Nephron progenitor cell (in vitro differentiated cells): Measurements from ENCODE around the gene FAM174B.
A peak's percentile ranks its signal among the peaks of the same experiment; 100 is the strongest.

Experiments
- DNase-seq: peaks from one replicate; pipeline ENCODE4 v3.0.0; 2021
- H3K27ac Mint-ChIP-seq: 2 replicates; pipeline ENCODE4 v1.8.0; 2021; ENCODE audit warnings: mild to moderate bottlenecking, moderate library complexity, mixed read lengths
- H3K27me3 Mint-ChIP-seq: 2 replicates; pipeline ENCODE4 v1.8.0; 2021; ENCODE audit warnings: mild to moderate bottlenecking, low read depth, mixed read lengths; ENCODE audit not compliant: poor library complexity
- H3K36me3 Mint-ChIP-seq: 2 replicates; pipeline ENCODE4 v1.8.0; 2021; ENCODE audit warnings: low read depth, mixed read lengths
- H3K4me1 Mint-ChIP-seq: 2 replicates; pipeline ENCODE4 v1.8.0; 2021; ENCODE audit warnings: mixed read lengths
- H3K4me3 Mint-ChIP-seq: 2 replicates; pipeline ENCODE4 v1.8.0; 2021; ENCODE audit warnings: mild to moderate bottlenecking, moderate library complexity, mixed read lengths
- H3K9me3 Mint-ChIP-seq: 2 replicates; pipeline ENCODE4 v1.8.0; 2021; ENCODE audit warnings: mild to moderate bottlenecking, moderate library complexity, mixed read lengths
- CTCF ChIP-seq: fragments of 200-600 bp; sonication (generic); IDR thresholded peaks from 2 replicates; pipeline ENCODE4 v1.5.0; 2021; ENCODE audit warnings: antibody characterized with exemption

FAM174B gene

GRCh38 chr15:92687195-92687602 lies 31.6 kb upstream of the FAM174B start:
- Mint-ChIP-seq H3K27ac (no peak overlapping the region), H3K36me3 (peaks cover 13% of the 10 kb centered on the region), H3K4me3 (no peak overlapping the region), H3K9me3 (peaks cover 26% of the 10 kb centered on the region), H3K27me3 (peaks cover 10% of the 10 kb centered on the region), H3K4me1 (peaks cover 8% of the 10 kb centered on the region)
- no peak for TF ChIP-seq CTCF
- no peak for DNase-seq

DNA sequence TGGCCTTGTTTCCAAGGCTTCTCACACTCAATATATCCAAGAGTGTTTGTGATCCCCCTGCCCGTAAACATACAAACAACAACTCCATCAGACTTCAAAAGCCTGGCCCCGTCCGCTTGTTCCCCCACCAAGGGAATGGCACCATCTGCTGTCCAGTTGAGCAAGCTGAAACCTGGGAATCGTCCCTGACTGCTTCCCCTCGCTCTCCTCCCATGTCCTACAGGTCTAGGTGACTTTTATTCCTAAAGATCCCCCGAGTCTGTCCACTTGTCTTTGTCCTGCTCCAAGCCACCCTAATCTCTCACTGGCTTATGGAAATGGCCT lies 27.9 kb upstream of the FAM174B start:
- peaks cover 4% of the 10 kb centered on the region for H3K27me3 Mint-ChIP-seq
- TF ChIP-seq CTCF = peak; percentile 73

GRCh38 chr15:92682741-92683510 lies 27.4 kb upstream of the FAM174B start:
- Mint-ChIP-seq H3K9me3 (peaks cover 2% of the 10 kb centered on the region), H3K27me3 (peaks cover 4% of the 10 kb centered on the region), H3K4me3 (no peak overlapping the region), H3K27ac (no peak overlapping the region), H3K36me3 (peaks cover 2% of the 10 kb centered on the region), H3K4me1 (peaks cover 25% of the 10 kb centered on the region)
- TF ChIP-seq CTCF = no peak
- DNase-seq = no peak

More for the DNA sequence above, 27.9 kb upstream of the FAM174B start:
- H3K36me3 Mint-ChIP-seq = peaks cover 7% of the 10 kb centered on the region
- H3K4me1 Mint-ChIP-seq = peaks cover 20% of the 10 kb centered on the region
- no peak overlapping the region for H3K27ac Mint-ChIP-seq
- peaks cover 8% of the 10 kb centered on the region for H3K9me3 Mint-ChIP-seq
- DNase-seq = peak; percentile 64
- no peak overlapping the region for H3K4me3 Mint-ChIP-seq

DNA sequence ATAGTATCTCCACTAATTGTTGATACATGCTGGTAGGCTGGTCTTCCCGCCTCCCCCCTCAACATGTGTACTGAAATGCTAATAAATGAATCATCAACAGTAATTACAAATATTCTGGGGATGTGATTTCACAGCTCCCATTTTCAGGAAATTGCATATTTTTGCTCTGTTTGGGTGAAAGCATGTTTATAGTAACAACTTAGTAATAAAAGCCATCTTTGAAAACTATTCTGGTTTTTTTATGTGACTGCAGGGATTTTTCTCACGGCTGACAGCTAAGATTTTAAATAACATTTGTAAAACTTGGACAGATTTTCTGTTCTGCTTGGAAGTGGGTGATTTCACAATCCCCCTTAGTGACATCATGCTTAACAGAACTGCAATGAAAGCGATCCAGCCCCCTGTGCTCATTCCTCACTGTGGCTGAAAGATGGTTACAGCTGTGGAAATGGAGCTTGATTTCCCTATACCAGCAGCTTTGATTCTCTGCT lies 25.6 kb upstream of the FAM174B start:
- Mint-ChIP-seq H3K4me1 (peaks cover 27% of the 10 kb centered on the region), H3K4me3 (no peak overlapping the region), H3K27ac (no peak overlapping the region), H3K27me3 (peaks cover 4% of the 10 kb centered on the region), H3K9me3 (peaks cover 6% of the 10 kb centered on the region), H3K36me3 (no peaks in the 10 kb centered on the region)
- TF ChIP-seq CTCF = no peak
- DNase-seq = no peak

DNA sequence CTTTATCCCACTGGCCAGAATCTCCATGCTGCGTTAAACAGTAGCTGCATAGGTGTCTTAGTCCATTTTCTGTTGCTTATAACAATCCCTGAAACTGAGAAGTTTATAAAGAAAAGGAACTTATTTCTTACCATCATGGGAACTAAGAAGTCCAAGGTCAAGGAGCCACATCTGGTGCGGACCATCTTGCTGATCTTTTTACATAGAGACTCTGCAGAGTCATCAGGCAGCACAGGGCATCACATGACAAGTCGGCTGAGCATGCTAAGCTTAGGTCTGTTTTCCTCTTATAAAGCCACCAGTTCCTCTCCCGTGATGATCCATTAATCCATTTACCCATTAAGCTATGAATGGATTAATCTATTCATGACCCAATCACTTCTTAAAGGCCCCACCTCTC lies 22.4 kb upstream of the FAM174B start:
- no peak overlapping the region for H3K4me3 Mint-ChIP-seq
- peaks cover 37% of the 10 kb centered on the region for H3K4me1 Mint-ChIP-seq
- no peaks in the 10 kb centered on the region for H3K27me3 Mint-ChIP-seq
- TF ChIP-seq CTCF = no peak
- peaks cover 6% of the 10 kb centered on the region for H3K9me3 Mint-ChIP-seq
- no peak overlapping the region for H3K27ac Mint-ChIP-seq
- no peak for DNase-seq
- H3K36me3 Mint-ChIP-seq = no peaks in the 10 kb centered on the region

- no peak for DNase-seq
- Mint-ChIP-seq H3K27me3 (no peaks in the 10 kb centered on the region), H3K4me3 (no peak overlapping the region), H3K4me1 (peaks cover 48% of the 10 kb centered on the region), H3K9me3 (peaks cover 6% of the 10 kb centered on the region), H3K27ac (peak overlapping the region; percentile 37), H3K36me3 (no peaks in the 10 kb centered on the region)
- TF ChIP-seq CTCF = no peak
Observed at GRCh38 chr15:92676561-92676960, 21.0 kb upstream of the FAM174B start.
